Stimulated activated CD8-positive, alpha-beta memory T cell treated with anti-CD3 and anti-CD28 coated beads, Interleukin-12 subunit alpha, Interleukin-12 subunit beta, amount 100 ng/mL, for 24 hours (primary cell): ENCODE measurements around the gene NRCAM.
"Not testable (repeated sequence)": the region's sequence is repeated elsewhere in the genome, so short reads cannot be mapped to it uniquely, and the experiment has no call there.

ENCODE experiments used
- DNase-seq: peaks from one replicate; pipeline ENCODE4 v3.0.0-alpha.2; 2020; ENCODE audit errors: extremely low read depth

Gene NRCAM

GRCh38 chr7:108345710-108346336 is 110.4 kb downstream of the NRCAM start:
- DNase-seq, result no peak

GRCh38 chr7:108340856-108341411 is 115.3 kb downstream of the NRCAM start:
- no peak for DNase-seq

- DNase-seq, result not testable (repeated sequence)
Measured at GRCh38 chr7:108340406-108340805, 115.8 kb downstream of the NRCAM start.

- no peak for DNase-seq
Measured at GRCh38 chr7:108335269-108335918, 120.8 kb downstream of the NRCAM start.

- no peak for DNase-seq
Measured at GRCh38 chr7:108332937-108333336, 123.3 kb downstream of the NRCAM start.

GRCh38 chr7:108331971-108332370 is 124.3 kb downstream of the NRCAM start:
- no peak for DNase-seq

GRCh38 chr7:108330227-108330626 is 126.0 kb downstream of the NRCAM start:
- DNase-seq, result no peak

- no peak for DNase-seq
Measured at GRCh38 chr7:108329514-108329913, 126.7 kb downstream of the NRCAM start.

GRCh38 chr7:108328174-108328651 is 128.0 kb downstream of the NRCAM start:
- DNase-seq, result no peak

- DNase-seq, result no peak
Measured at GRCh38 chr7:108327353-108327752, 128.9 kb downstream of the NRCAM start.

- no peak for DNase-seq
Measured at GRCh38 chr7:108326938-108327337, 129.3 kb downstream of the NRCAM start.

- no peak for DNase-seq
Measured at GRCh38 chr7:108324053-108325038, 131.9 kb downstream of the NRCAM start.

GRCh38 chr7:108322925-108323832 is 133.1 kb downstream of the NRCAM start:
- no peak for DNase-seq

- no peak for DNase-seq
Measured at GRCh38 chr7:108322046-108322445, 134.2 kb downstream of the NRCAM start.

- no peak for DNase-seq
Measured at GRCh38 chr7:108321359-108321758, 134.9 kb downstream of the NRCAM start.

- no peak for DNase-seq
Measured at GRCh38 chr7:108316708-108317107, 139.5 kb downstream of the NRCAM start.

GRCh38 chr7:108314551-108314950 is 141.7 kb downstream of the NRCAM start:
- no peak for DNase-seq

- DNase-seq, result no peak
Measured at GRCh38 chr7:108314049-108314448, 142.2 kb downstream of the NRCAM start.

GRCh38 chr7:108313086-108313485 is 143.2 kb downstream of the NRCAM start:
- DNase-seq, result no peak

GRCh38 chr7:108311446-108312168 is 144.6 kb downstream of the NRCAM start:
- no peak for DNase-seq
